B cell (primary cell): ENCODE results near the gene INTS6L. TPM values are rescaled to one million over a fixed set of nuclear protein-coding genes. Genes with fewer than 3 reads are reported as not detected.

Source experiments
- ATAC-seq: fragments of 200-7000 bp; cut with Tn5 transposase; one replicate; pipeline ENCODE4 v1.10.0; 2021; ENCODE audit warnings: low read depth, mild to moderate bottlenecking, moderate number of reproducible peaks, moderate library complexity
- CTCF ChIA-PET: fragments of 350-600 bp; sonication (Branson Sonifier 250); formaldehyde crosslinking; loops from one replicate; lab custom pipeline; 2021; ENCODE audit warnings: antibody characterized with exemption, inconsistent platforms; lab: Charles Lee
- POLR2A ChIA-PET: fragments of 350-600 bp; sonication (Branson Sonifier 250); formaldehyde crosslinking; loops from one replicate; lab custom pipeline; 2021; ENCODE audit warnings: antibody characterized with exemption; lab: Charles Lee
- DNase-seq: peaks from one replicate; pipeline ENCODE4 v3.0.0; 2013
- H2AFZ ChIP-seq: 2 replicates; pipeline ENCODE4 v1.6.1; 2012; ENCODE audit warnings: mild to moderate bottlenecking, low read depth, low read length; ENCODE audit not compliant: insufficient read depth, poor library complexity, severe bottlenecking
- H3K27ac ChIP-seq, 2 donors: 1 replicate in 1 of 2; 2 replicates in 1 of 2; pipeline ENCODE4 v1.5.1; 2012 to 2013; ENCODE audit warnings: low read length in 2 of 2, mild to moderate bottlenecking in 2 of 2, moderate library complexity in 1 of 2
- H3K27me3 ChIP-seq, 4 experiments: fragments of 200-600 bp in 1 of 4; sonication (generic) in 1 of 4; replicated peaks in 1 of 4; 1 replicate in 2 of 4; 2 replicates in 2 of 4; pipeline versions ENCODE4 v1.6.1 to v1.7.0; 2013 to 2016; ENCODE audit warnings: low read length in 3 of 4, mild to moderate bottlenecking in 2 of 4, mixed read lengths in 1 of 4, moderate library complexity in 1 of 4; ENCODE audit not compliant: insufficient read depth in 4 of 4, control insufficient read depth in 3 of 4; ENCODE audit errors: control extremely low read depth in 1 of 4
- H3K36me3 ChIP-seq, 2 experiments: replicated peaks in 1 of 2; 1 replicate in 1 of 2; 2 replicates in 1 of 2; pipeline versions ENCODE4 v1.6.1 to v1.7.1; 2013; ENCODE audit warnings: low read length in 1 of 2; ENCODE audit not compliant: insufficient read depth in 2 of 2, control insufficient read depth in 1 of 2; ENCODE audit errors: control extremely low read depth in 1 of 2, extremely low read depth in 1 of 2
- H3K4me1 ChIP-seq, 2 donors: fragments of 200-600 bp in 1 of 2; sonication (generic) in 1 of 2; 1 replicate in 1 of 2; 2 replicates in 1 of 2; pipeline versions ENCODE4 v1.5.1 to v1.6.1; 2013 to 2017; ENCODE audit warnings: low read length in 2 of 2; ENCODE audit not compliant: control insufficient read depth in 2 of 2, insufficient read depth in 2 of 2
- H3K4me2 ChIP-seq: replicated peaks from 2 replicates; pipeline ENCODE3; 2012; ENCODE audit warnings: mild to moderate bottlenecking, low read depth, low read length; ENCODE audit not compliant: poor library complexity, severe bottlenecking
- H3K4me3 ChIP-seq, 5 experiments: fragments of 200-600 bp in 1 of 5; sonication (generic) in 1 of 5; 1 replicate in 3 of 5; 2 replicates in 2 of 5; pipeline versions ENCODE4 v1.5.1 to v1.7.0; 2011 to 2016; ENCODE audit warnings: low read length in 4 of 5, mild to moderate bottlenecking in 4 of 5, low read depth in 2 of 5, control low read depth in 1 of 5, moderate library complexity in 1 of 5; ENCODE audit not compliant: insufficient read depth in 1 of 5; ENCODE audit errors: control extremely low read depth in 1 of 5, extremely low read depth in 1 of 5
- H3K79me2 ChIP-seq: fragments of 200-600 bp; sonication (generic); one replicate; pipeline ENCODE4 v1.6.0; 2016; ENCODE audit warnings: low read length; ENCODE audit not compliant: control insufficient read depth, insufficient read depth
- H3K9ac ChIP-seq: fragments of 200-600 bp; sonication (generic); 2 replicates; pipeline ENCODE4 v1.6.1; 2017; ENCODE audit warnings: mild to moderate bottlenecking, low read length, moderate library complexity
- H3K9me3 ChIP-seq, 3 donors: one replicate each; pipeline versions ENCODE4 v1.6.1 to v1.7.1; 2013; ENCODE audit warnings: low read length in 2 of 3; ENCODE audit not compliant: control insufficient read depth in 2 of 3, insufficient read depth in 1 of 3; ENCODE audit errors: control extremely low read depth in 1 of 3
- H4K20me1 ChIP-seq: 2 replicates; pipeline ENCODE4 v1.6.0; 2012; ENCODE audit warnings: mild to moderate bottlenecking, low read length; ENCODE audit not compliant: insufficient read depth, control insufficient read depth, poor library complexity, severe bottlenecking
- H3K27ac Mint-ChIP-seq: one replicate; pipeline ENCODE4 v1.8.0; 2021; ENCODE audit warnings: mixed read lengths
- H3K27me3 Mint-ChIP-seq: one replicate; pipeline ENCODE4 v1.8.0; 2021; ENCODE audit warnings: mixed read lengths
- H3K4me1 Mint-ChIP-seq: one replicate; pipeline ENCODE4 v1.8.0; 2021; ENCODE audit warnings: mixed read lengths
- H3K4me3 Mint-ChIP-seq: one replicate; pipeline ENCODE4 v1.8.0; 2021; ENCODE audit warnings: mixed read lengths
- H3K9me3 Mint-ChIP-seq: one replicate; pipeline ENCODE4 v1.8.0; 2022; ENCODE audit warnings: mixed read lengths; ENCODE audit not compliant: insufficient read depth
- EZH2 ChIP-seq: IDR thresholded peaks from 2 replicates; pipeline ENCODE4 v1.6.1; 2012; ENCODE audit warnings: borderline replicate concordance, low read depth, mild to moderate bottlenecking, moderate library complexity, low read length; ENCODE audit not compliant: insufficient read depth, poor library complexity, severe bottlenecking
- WGBS: methylation state at CpG from one replicate; pipeline ENCODE4 v1.1.5; 2013; ENCODE audit warnings: missing lambda C conversion rate; ENCODE audit not compliant: insufficient coverage; 5-methylcytosine and 5-hydroxymethylcytosine counted together
- intact Hi-C: fragments of 100-400 bp; cut with micrococcal nuclease; formaldehyde crosslinking; loops from one replicate; pipeline ENCODE4 v1.10.0; 2022
- polyA plus RNA-seq: library from polyadenylated mRNA; depleted of rRNA; stranded (reverse); fragments of >200 nt; gene quantifications from 2 replicates; pipeline ENCODE4 v1.2.3, GENCODE V29; 2012
- total RNA-seq, 2 donors: library from RNA; stranded (reverse); fragments of 120-200 nt in 1 of 2; gene quantifications; 1 replicate in 1 of 2; 2 replicates in 1 of 2; pipeline versions ENCODE4 v1.2.3 to v1.2.4, GENCODE V29; 2013 to 2022
- TF ChIP-seq, protein P1 (sequence below): fragments of 200-600 bp; IDR thresholded peaks from one replicate; pipeline ENCODE4 v1.8.0; 2022; ENCODE audit warnings: antibody characterized with exemption, mild to moderate bottlenecking

The INTS6L gene
- total and polyA plus RNA-seq, 2 donors (not counting 1 experiment from before 2014, with no cell fraction given), result 45.0 to 46.2 TPM

- DNase-seq, result no peak
- H3K9me3 ChIP-seq, result no peaks in the 10 kb centered on the region
- Mint-ChIP-seq H3K27me3 (no peaks in the 10 kb centered on the region), H3K27ac (no peak overlapping the region), H3K4me3 (no peak overlapping the region), H3K9me3 (no peaks in the 10 kb centered on the region), H3K4me1 (peaks cover 8% of the 10 kb centered on the region)
- H3K4me2 ChIP-seq, result no peak overlapping the region
- TF ChIP-seq, protein P1, sequence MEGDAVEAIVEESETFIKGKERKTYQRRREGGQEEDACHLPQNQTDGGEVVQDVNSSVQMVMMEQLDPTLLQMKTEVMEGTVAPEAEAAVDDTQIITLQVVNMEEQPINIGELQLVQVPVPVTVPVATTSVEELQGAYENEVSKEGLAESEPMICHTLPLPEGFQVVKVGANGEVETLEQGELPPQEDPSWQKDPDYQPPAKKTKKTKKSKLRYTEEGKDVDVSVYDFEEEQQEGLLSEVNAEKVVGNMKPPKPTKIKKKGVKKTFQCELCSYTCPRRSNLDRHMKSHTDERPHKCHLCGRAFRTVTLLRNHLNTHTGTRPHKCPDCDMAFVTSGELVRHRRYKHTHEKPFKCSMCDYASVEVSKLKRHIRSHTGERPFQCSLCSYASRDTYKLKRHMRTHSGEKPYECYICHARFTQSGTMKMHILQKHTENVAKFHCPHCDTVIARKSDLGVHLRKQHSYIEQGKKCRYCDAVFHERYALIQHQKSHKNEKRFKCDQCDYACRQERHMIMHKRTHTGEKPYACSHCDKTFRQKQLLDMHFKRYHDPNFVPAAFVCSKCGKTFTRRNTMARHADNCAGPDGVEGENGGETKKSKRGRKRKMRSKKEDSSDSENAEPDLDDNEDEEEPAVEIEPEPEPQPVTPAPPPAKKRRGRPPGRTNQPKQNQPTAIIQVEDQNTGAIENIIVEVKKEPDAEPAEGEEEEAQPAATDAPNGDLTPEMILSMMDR, result no peak
- no peak for TF ChIP-seq EZH2
- H3K36me3 ChIP-seq, result no peaks in the 10 kb centered on the region
- intact Hi-C loops, result no loop called here
- no peaks in the 10 kb centered on the region for H3K4me1 ChIP-seq
- H3K4me3 ChIP-seq, result no peak overlapping the region
- H3K27me3 ChIP-seq, result no peaks in the 10 kb centered on the region
- H2AFZ ChIP-seq, result no peak overlapping the region
- ChIA-PET POLR2A (no interaction called here), CTCF (interaction anchor here (0.6 kb wide), 1 partner anchor 9 kb away, joined by 3 read pairs; no protein-coding TSS in a partner anchor)
- H3K9ac ChIP-seq, result no peak overlapping the region
- no peaks in the 10 kb centered on the region for H4K20me1 ChIP-seq
- no peaks in the 10 kb centered on the region for H3K79me2 ChIP-seq
- H3K27ac ChIP-seq, result no peak overlapping the region
- WGBS, result 100% methylated on average over 1 of the region's 5 CpGs
- no peak for ATAC-seq
Observed at GRCh38 chrX:135497736-135498135, 22.7 kb upstream of the INTS6L start.

- Histone ChIP-seq H3K4me3 (no peak overlapping the region), H2AFZ (no peak overlapping the region), H3K4me2 (no peak overlapping the region), H3K4me1 (no peaks in the 10 kb centered on the region), H4K20me1 (no peaks in the 10 kb centered on the region), H3K9ac (no peak overlapping the region), H3K9me3 (no peaks in the 10 kb centered on the region), H3K27ac (no peak overlapping the region), H3K27me3 (no peaks in the 10 kb centered on the region), H3K36me3 (no peaks in the 10 kb centered on the region), H3K79me2 (no peaks in the 10 kb centered on the region)
- H3K4me1 Mint-ChIP-seq, result peaks cover 8% of the 10 kb centered on the region
- intact Hi-C loops, result no loop called here
- WGBS, result no CpG with 5 or more reads among the region's 2 CpGs
- TF ChIP-seq, protein P1, result no peak
- no peak for TF ChIP-seq EZH2
- DNase-seq, result no peak
- no peaks in the 10 kb centered on the region for H3K27me3 Mint-ChIP-seq
- POLR2A ChIA-PET, result no interaction called here
- CTCF ChIA-PET, result interaction anchor here (0.6 kb wide), 1 partner anchor 9 kb away, joined by 3 read pairs; no protein-coding TSS in a partner anchor
- no peak overlapping the region for H3K4me3 Mint-ChIP-seq
- ATAC-seq, result no peak
- H3K27ac Mint-ChIP-seq, result no peak overlapping the region
- H3K9me3 Mint-ChIP-seq, result no peaks in the 10 kb centered on the region
Observed at GRCh38 chrX:135498236-135498635, 22.2 kb upstream of the INTS6L start.
